Daoy (cell line): ENCODE measurements around the gene DSE. TPM values are rescaled to one million over a fixed set of nuclear protein-coding genes. Genes with fewer than 3 reads are reported as not detected.

Experiments
- DNase-seq: peaks from one replicate; pipeline ENCODE4 v3.0.0-alpha.2; 2015; ENCODE audit warnings: low read depth
- total RNA-seq: library from RNA; depleted of rRNA; stranded (reverse); fragments of >200 nt; shearing (Covaris generic); gene quantifications from 2 replicates; pipeline ENCODE4 v1.2.3, GENCODE V29; 2014

DSE gene
- total RNA-seq, 1 experiment from 2014 or later, result 29.5 TPM

DNA sequence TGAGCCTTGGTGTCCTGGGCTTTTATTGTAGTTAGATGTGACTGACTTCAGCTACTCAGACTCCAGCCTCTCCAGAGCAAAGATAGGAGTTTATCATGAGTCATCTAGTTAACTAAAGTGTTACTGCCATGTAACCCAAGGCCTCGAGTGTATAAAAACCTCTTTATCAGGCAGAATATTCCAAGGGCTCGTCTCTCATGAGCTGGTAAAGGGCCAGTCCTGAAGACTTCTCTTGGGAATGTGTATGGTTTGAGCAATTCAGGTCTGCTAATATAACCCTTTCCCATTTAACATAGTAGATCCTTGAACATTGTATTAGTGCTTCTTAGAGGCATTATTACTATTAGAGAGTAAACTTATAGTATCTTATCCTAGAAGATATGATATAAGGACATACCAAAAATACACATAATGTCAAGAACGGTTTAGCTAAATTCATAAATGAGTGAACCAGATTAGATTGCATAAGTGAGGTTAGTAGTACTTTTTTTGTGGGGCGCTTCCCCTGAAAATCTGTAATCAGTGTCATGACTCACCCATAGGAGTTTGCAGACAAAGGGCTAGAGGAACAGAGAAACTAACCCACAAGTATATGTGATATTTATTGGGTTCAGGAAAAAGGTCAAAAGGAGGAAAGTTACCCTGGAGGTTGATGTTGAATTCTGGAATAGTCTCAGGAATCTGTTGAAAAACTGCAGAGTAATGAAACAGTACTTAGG is 16.0 kb downstream of the DSE start:
- DNase-seq, result peak; percentile 68

GRCh38 chr6:116387374-116387773 is 16.6 kb downstream of the DSE start:
- DNase-seq, result peak; percentile 89

DNA sequence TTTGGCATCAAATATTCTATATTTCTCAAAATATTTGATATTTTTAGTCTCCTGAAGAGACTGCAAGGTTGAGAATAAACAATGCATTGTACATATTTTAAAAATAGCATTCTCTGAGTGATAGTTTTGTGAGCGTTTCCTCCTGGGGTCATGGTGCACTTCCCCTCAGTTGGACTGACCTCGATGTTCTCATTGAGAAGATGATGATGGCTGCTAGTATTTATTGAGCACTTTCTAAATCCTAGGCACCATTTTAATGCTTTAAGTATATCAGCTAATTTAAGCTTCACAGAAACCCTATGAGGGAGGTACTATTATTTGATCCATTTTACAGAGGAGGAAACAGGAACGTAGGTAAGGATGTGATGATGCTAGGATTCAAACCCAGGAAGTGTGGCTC is 18.2 kb downstream of the DSE start:
- no peak for DNase-seq

DNA sequence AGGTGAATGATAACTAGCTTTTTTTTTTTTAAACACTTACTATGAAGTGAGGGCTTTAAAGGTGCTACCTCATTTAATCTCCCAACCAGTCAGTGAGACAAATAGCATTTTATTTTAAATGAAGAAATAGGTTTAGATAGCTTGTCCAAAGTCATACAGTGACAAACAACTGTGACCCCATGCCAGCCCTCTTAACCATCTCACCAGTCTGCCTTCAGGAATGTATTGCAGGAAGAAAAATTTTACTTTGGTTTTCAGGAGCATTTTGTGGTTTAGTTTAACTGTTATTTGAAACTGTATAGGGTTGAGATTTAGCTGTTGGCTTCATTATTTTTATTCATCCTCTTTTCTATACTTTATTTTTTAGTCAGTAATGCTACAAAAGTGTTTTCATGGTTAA is 18.6 kb downstream of the DSE start:
- no peak for DNase-seq

- no peak for DNase-seq
These were observed 19.8 kb downstream of the DSE start for GRCh38 chr6:116390581-116390980.

DNA sequence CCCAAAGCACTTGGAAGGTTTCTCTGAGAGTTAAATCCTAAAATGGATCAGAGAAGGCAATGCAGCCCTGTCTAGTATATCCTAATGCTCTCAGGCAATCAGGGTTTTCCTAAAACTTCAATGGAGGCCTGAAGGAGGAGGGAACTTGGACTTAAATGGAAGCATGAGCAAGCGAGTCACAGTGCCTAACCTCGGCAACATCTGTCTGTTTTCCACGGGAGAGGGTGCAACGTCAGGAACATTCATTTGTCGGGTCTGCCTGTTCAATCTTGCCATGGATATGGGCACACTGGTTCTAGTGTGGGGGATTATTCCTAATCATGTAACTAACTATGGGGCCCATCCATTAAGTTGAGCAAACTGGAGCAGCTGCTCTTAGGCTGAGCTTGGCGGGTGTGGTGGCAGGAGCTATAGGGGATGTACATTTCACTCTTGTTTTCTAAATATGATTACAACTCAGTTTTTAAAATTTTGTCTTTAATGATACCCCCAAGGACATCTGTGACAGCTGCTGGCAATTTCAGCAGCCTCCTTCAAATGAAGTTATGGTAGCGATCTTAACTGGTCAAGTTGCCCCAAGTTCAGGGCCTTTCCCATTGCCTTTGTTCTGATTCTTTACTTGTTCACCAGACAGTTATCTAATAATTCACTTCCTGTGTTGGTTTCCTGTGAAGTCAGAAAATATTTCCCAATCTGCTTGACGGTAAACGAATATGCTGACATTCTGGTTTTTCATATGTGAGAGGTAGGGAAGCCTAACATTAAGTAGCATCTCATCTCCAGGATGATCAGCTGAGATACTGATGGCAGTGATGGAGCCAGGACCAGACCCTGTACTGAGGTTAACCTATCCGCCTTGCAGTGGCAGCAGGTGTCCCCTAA is 21.6 kb downstream of the DSE start:
- DNase-seq, result no peak

DNA sequence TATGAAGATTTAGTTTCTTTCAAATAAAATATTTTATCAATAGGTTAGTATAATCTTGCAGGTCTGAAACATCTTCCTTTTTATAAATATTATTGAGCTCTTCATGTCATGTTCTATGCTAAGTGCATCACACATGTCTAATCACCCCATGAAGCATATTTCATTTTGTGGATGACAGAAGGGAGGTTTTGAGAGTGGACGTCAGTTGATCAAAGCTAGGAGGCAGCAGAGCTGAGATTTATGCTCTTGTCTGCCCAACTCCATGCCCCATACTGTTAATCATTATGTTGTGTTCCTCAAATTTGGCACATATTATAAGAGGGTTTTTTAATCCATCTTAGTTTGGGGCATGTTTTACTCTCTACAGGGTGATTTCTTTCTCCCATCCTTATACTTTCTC is 22.7 kb downstream of the DSE start:
- no peak for DNase-seq

GRCh38 chr6:116395647-116396046 is 24.9 kb downstream of the DSE start:
- DNase-seq, result no peak

DNA sequence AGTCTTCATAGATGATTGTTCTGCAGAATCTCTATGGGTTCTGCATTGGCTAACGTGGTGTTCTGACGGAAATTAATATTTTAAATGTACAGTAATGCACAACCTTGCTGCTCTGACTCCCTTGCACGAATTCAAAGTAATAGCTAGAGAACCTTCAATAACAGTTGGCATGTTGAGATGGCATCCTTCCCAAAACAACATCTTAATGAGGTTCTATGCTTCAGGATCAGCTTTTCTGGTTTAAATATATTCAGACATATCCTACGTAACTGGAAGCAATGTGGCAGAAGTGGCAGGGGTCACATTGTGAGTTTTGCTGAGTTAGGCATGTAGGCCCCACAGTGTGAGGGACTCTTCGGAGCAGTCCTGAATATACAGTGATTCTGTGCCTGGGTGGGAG is 25.7 kb downstream of the DSE start:
- no peak for DNase-seq

GRCh38 chr6:116397914-116398313 is 27.2 kb downstream of the DSE start:
- DNase-seq, result no peak

GRCh38 chr6:116398316-116399010 is 27.7 kb downstream of the DSE start:
- peak; percentile 45 for DNase-seq

DNA sequence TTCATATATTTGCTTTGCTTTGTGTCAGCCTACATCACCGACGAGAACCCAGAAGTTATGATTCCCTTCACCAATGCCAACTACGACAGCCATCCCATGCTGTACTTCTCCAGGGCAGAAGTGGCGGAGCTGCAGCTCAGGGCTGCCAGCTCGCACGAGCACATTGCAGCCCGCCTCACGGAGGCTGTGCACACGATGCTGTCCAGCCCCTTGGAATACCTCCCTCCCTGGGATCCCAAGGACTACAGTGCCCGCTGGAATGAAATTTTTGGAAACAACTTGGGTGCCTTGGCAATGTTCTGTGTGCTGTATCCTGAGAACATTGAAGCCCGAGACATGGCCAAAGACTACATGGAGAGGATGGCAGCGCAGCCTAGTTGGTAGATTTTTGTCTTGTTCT is 28.5 kb downstream of the DSE start:
- no peak for DNase-seq

- DNase-seq, result no peak
These were observed 29.6 kb downstream of the DSE start for GRCh38 chr6:116400328-116400727.

- no peak for DNase-seq
These were observed 31.6 kb downstream of the DSE start for GRCh38 chr6:116402108-116402937.

DNA sequence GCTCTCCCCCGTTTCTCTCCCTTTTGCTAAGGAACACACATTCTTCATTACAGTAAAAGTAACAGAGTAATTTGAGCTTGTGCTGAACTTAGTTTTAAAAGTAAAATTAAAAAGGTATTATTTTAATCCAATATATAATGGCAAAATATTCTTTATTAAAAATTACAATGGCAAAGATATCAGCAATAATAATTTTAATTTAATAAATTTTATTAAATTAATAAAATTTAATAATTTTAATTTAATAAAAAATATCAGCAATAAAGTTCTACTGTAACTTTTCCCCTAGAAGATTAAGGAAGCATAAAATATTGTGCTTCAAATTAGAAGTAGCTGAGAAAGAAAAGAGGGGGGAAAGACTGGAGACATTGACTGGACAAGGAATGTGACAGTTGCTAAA is 32.5 kb downstream of the DSE start:
- no peak for DNase-seq

DNA sequence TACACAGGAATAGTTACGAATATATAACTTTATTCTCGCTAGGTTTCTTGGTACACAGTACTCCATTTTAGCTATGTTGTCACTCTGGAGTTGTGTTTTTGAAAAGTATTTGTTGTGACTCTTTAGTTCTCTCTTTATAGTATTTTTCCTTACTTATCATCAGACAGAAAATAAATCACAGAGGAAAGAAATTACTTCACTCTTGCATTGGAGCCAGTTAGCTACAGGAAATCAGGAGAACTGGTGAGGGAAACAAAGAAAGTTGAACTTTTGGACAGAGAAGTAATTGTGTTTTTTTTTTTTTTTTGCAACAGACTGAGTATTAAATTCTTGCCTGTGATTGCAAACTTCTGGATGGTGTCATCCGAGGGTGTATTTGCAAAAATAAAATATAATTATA is 33.9 kb downstream of the DSE start:
- DNase-seq, result no peak

DNA sequence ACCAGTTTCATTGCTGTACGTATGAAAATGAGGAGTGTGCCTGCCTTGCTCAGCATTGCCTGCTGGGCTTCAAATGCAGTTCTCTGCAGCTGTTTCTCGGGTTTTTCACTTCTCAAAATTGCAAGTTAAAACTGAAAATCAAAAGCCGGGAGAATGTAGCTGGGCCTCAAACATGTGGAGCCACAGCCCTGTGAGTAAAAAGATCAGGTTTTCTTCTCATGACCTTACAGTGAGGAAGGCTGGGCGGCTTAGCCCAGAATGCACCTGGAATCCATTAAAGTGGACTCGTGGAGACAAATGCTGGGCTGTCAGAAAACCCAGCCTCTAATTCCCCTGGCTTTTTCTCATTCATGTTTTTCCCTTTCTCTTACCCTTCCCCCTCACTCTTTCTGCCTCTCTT is 34.4 kb downstream of the DSE start:
- DNase-seq, result no peak

DNA sequence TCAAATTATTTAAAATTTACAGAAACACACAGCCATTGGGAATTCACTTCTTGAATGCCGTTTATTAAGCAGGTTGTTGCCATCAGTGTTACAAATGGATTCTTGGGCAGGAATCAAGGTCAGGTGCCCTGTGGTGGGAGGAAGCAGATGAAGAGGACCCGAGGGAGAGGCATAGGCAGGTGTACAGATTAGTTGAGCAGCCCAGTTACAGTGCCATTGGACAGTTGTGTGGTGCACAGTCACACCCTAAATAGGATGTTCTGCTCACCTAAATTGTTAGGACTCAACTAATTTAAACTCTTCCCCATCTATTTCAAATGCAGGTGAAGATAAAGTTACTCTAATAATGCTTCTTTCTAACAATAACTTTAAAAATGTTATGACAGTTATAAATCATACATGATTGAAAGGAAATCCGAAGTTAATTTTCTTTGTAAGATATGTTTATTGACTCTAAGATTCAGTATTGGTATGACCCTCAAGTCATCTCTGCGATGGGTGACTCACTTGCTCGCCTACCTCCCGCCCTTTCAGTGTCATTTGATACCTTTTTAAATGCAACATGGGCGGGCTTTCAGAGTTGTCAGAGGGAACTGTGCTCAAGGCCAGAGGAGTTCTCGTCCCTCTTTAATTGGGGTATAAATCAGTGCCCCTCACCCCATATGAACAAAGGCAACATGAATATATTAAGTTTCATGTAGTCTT is 35.1 kb downstream of the DSE start:
- DNase-seq, result peak; percentile 79

DNA sequence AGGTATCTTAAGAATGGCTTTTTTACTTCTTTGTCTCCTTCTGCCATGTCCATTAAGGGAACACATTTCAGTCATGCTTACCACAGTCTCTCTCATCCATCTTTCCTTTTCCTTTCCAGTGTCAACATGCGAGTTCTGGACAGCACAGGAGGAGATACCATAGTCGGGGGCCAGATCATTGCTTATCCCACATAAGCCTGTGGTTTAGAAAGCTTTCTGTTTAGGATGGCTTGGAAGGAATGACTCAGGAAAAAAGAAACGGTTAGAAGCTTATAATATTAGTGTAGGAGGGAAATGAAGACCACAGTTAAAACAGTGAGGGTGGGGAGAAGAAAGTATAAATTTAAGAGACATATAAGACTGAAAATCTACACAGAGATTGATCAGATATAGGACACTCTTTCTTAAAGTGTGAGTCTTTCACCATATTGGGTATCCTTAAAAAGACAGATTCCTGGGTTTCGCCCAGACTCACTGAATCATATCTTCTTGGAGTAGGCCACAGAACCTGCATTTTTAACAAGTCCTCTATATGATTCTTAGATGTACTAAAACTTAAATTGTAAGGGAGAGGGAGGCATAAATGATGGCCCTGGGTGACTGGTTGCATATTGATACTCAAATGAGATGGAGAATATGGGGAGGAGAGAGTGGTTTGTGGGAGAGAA is 36.1 kb downstream of the DSE start:
- DNase-seq, result peak; percentile 65

DNA sequence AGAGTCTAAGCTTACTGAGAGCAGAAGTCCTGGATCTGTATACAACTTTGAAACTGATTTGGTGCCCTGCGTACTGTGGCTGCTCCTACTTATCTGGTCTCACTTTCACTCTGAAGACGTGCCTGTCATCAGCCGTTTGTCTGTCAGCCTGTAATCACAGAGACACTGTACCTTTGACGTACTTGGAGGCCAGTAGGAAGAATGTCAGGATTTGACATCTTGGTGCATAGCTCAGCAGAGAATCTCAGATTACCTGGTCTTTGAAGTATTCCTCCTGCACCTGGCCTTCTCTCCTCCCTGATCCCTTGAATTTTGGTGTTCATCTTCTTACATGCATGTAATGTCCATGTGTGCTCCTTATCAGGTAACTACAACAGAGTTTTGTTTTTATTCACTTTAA is 37.7 kb downstream of the DSE start:
- no peak for DNase-seq

- no peak for DNase-seq
These were observed 39.0 kb downstream of the DSE start for GRCh38 chr6:116409756-116410155.
